Glomerular visceral epithelial cell (primary cell): ENCODE measurements around the gene GTSE1.
A peak's percentile ranks its signal among the peaks of the same experiment; 100 is the strongest.
"Not testable (repeated sequence)": the region's sequence is repeated elsewhere in the genome, so short reads cannot be mapped to it uniquely, and the experiment has no call there.

Experiments used
- DNase-seq: peaks from one replicate; pipeline ENCODE4 v3.0.0-alpha.2; 2016; ENCODE audit errors: extremely low spot score

The GTSE1 gene

DNA sequence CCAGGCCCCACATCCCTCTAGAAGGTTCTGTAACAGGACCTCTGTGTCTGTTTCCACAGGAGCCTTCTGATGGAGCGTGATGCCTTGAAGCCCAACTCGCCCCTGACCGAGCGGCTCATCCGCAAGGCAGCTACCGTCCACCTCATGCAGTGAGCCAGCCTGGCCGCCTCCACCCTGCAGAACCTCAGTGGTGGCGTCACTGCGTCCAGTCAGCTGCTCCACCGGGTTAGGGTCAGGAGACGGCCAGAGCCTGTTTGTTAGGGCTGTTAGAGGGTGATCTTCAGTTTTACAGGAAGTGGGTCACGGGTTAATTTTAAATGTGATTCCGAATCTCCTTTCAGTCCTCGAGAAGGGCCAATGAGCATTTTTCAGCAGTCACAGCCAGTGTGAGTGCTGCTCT is 3.9 kb upstream of the GTSE1 start:
- DNase-seq, result no peak

DNA sequence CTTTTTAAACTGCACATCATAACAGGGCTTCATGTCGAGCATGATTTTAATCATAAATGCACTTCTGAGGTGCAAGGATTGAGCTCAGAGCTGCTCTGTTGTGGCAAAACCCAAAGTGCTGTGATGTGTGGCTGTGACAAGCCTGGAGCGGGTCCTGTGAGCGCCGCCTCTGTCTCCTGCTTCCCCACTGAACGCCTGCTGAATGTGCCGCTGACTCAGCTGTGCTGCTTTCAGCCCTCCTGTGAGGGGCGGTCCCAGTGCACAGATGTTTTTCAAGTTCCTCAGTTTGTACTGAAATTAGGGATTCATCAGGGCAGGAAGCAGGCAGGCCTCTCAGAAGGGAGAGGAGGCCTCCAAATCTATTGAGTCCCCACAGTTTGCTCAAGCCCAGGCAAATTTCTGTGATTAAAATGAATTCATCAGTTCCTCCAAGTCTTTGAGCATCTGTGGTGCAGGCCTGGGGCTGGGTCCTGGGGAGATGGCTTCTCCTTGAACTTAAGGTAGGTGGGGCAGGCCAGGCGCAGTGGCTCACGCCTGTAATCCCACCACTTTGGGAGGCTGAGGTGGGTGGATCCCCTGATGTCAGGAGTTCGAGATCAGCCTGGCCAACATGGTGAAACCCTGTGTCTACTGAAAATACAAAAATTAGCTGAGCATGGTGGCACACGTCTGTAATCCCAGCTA is 3.0 kb upstream of the GTSE1 start:
- no peak for DNase-seq

DNA sequence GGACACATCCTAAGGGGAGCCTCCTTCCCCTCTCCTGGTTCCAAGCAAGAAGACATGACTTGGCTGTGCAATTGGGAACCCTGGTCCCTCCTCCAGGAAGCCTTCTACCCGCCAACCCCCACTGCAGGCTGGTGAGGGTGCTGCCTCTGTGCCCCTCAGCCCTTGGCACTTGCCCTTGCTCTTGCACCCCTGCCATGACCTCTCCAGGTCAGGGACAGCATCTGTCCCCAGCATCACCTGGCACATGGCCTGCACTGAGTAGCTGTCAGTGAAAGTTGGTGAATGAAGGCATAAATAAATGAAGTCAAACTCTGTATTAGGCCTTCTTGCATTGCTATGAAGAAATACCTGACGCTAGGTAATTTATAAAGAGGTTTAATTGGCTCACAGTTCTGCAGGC is 1.9 kb upstream of the GTSE1 start:
- no peak for DNase-seq

GRCh38 chr22:46295277-46295971 is 1.2 kb upstream of the GTSE1 start:
- no peak for DNase-seq

DNA sequence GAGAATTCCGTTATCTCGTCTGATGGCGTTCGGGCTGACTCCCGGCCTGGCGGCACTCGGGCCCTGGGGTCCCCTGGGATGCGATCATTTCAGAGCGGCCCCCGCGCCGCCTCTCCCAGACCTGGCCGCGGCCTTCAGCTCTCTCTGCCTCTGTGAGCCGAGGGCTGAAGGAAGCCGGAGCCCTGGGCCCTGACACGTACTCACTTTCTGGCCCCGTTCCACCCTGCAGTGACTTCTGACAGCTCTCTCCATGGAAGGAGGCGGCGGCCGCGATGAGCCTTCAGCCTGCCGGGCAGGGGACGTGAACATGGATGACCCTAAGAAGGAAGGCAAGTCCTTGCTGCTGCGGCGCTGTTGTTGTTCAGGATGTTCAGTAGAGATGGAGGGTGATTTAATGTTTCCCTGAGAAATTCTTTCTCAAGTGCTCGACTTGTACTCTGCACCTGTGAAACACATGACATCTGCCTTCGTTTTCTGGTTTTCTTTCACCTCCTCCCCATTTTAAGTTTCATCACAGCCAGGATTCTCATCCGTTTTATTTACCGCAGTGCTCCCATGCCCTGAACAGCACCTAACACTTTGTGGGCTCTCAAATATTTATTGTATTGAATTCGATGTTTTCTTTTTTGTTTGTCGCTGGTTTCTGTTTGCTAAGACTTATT is 612 bp downstream of the GTSE1 start:
- DNase-seq, result peak; percentile 45

GRCh38 chr22:46299101-46299500 is 2.4 kb downstream of the GTSE1 start:
- DNase-seq, result no peak

DNA sequence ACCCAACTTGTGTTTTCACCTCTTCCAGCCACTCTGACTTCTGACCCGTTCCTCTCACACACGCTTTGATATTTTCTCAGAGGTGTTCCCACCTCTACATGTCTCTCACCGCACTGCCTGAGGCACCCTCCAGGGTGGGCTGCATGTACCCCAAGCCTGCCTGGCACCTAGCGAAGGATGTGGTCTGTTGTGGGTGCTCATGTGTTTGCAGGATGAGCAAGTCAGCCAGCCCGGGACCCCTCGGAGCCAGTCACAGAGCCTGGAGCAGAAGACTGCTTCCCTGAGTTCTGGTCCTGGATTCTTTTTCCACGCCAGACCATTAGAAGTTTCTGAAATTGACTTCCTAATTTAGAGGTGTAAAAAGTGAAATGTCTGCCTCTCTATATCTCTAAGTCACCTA is 3.8 kb downstream of the GTSE1 start:
- no peak for DNase-seq

GRCh38 chr22:46303347-46303965 is 6.8 kb downstream of the GTSE1 start:
- DNase-seq, result no peak

- DNase-seq, result no peak
Observed at GRCh38 chr22:46308283-46308988, 11.8 kb downstream of the GTSE1 start.

- DNase-seq, result no peak
Observed at GRCh38 chr22:46309526-46310085, 12.9 kb downstream of the GTSE1 start.

DNA sequence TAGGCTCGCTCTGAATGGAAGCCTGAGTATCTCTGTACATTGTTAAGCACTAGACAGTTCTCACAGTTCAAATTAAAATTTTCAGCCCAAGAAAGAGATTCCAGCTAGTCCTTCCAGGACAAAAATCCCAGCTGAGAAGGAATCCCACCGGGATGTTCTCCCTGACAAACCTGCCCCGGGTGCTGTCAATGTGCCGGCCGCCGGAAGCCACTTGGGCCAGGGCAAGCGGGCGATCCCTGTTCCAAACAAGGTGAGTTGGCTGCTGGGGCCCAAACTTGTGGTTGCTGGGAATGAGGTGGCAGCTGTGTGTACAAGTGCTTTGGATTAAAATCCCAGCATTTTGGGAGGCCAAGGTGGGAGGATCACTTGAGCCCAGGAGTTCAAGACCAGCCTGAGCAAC is 15.4 kb downstream of the GTSE1 start:
- DNase-seq, result no peak

DNA sequence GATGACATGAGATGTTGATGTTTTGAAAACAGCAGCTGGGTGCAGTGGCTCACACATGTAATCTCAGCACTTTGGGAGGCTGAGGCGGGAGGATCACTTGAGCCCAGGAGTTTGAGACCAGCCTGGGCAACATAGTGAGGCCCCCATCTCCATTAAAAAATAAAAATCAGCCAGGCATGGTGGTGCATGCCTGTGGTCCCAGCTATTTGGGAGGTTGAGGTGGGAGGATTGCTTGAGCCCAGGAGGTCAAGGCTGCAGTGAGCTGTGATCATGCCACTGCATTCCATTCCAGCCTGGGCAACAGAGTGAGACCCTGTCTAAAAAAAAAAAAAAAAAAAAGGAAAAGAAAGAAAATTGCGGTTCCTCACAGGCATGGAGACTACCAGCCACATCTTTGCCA is 16.2 kb downstream of the GTSE1 start:
- DNase-seq, result not testable (repeated sequence)

- DNase-seq, result no peak
Observed at GRCh38 chr22:46315976-46316375, 19.3 kb downstream of the GTSE1 start.

DNA sequence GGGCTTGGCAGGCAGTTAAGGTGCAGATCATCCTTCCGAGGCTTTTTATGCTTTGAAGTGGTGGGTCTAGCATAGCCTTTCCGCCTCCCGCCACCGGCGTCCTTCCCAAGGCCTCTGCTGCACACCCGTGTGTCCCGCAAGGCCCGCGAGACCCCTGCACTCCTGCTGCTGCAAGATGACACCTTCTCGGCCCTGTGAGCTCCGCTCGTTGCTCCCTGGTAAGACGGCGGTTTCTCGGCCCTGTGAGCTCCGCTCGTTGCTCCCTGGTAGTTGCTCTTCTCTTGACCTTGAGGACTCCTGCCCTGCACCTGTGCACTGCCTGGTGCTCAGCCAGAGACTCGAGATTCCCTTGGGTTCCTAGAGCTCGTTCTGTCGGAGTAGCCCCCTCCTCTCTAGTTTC is 21.0 kb downstream of the GTSE1 start:
- DNase-seq, result no peak

DNA sequence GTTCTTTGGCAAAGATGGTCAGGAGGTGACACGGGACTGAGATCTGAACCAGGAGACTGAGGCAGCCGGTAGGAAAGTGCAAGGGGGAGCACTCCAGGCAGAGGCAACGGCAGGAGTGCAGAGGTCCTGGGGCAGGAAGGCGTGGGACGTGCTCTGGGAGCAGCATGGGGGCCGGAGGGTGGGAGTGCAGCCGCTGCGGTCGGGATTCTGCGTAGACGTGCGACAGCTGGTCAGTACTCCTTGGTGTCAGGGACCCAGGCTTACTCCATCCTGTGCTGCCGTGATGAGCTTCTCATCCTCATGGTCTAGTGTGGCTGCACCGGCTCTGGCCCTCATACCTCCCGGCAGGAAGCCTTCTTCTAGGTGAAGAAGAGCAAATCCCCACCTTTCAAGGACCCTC is 21.9 kb downstream of the GTSE1 start:
- DNase-seq, result no peak

DNA sequence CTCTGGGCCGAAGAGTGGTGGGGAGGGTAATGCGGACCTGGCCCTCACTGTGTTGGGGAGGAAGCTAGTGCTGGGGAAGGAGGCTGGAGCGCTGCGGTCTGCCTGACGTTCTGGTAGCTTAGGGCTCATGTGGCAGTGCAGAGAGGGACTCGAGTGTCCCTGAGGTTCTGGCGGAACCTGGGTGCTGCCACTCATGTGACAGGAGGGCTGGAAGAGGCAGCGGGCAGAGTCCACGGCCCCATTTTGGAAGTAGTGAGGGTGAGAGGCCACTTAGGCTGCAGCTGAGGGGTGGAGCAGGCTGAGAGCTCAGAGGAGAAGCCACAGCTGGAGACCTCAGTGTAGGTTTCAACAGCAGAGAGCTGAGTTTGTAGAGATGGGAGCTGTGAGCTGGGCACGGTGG is 22.6 kb downstream of the GTSE1 start:
- DNase-seq, result no peak

GRCh38 chr22:46320166-46320710 is 23.6 kb downstream of the GTSE1 start:
- no peak for DNase-seq

GRCh38 chr22:46320716-46321386 is 24.2 kb downstream of the GTSE1 start:
- no peak for DNase-seq

GRCh38 chr22:46322711-46323110 is 26.0 kb downstream of the GTSE1 start:
- no peak for DNase-seq

DNA sequence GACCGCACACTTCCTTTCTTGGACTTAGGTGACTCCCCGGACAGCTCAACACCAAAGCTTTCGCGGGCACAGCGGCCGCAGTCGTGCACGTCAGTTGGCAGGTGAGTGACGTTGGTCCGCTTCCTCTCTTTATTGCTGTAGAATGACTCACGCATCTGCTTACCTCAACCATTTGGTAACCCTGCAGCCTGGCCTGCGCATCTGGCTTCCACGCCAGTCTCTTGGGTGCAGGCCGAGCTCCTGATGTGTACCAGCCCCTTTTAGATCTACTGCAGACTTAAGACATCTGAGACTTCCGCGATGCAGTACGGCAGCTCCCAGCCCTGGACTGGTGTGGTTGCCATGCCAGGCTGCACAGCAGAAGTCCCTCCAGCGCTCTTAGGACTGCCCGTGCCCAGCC is 26.5 kb downstream of the GTSE1 start:
- no peak for DNase-seq
